Inflammatory macrophage treated with lipopolysaccharide for 4 hours (primary cell): ENCODE results near the gene PARG.
"Not testable (repeated sequence)": the region's sequence is repeated elsewhere in the genome, so short reads cannot be mapped to it uniquely, and the experiment has no call there.

ENCODE experiments used
- DNase-seq: peaks from one replicate; pipeline ENCODE4 v3.0.0-alpha.2; 2020

The PARG gene

DNA sequence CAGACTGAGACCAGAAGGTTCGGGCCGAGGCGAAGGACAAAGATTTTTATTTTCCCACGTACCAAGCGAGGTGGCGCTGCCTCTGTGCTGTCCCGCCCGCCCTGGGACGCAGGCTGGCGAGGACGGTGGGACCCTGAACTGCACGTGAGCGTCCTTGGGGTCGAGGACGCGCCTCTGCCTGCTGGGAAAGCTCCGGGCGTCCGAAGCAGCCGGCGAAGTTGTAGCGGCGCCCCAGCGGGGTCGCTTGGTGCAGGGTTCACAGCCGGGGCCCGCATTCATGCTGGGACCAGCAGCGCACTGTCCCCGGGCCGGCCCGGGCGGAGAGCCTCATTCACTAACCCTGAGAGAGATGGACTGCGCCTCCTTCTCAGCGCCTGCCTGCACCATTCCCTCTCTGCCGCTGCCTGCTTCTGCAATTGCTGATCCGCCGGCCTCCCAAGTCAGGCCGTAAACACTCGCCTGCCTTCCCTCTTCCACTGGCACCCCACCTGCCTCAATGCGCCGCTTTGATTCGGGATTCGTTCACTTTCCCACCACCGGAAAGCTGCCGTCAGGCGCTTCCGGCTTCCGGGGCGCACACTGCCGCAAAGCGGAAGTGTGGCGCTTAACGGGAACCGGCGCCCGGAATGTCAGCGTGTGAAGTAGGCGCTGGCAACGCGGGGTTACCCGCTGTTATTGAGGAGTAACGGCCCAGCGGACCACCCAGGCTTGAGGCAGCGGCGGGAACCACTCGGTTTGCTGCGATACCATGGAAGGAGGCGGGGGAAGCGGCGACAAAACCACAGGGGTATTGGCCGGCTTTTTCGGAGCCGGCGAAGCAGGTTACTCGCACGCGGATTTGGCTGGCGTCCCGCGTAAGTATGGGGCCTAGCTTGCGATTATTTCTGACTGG lies at the start of gene PARG, which contains the start of gene TIMM23B:
Gene PARG, minus strand, starts transcription at position 581 of the 892 bp plus-strand sequence. Its CDS starts 302 bp downstream, at position 279.
Gene TIMM23B, plus strand, starts transcription at position 607 of the 892 bp plus-strand sequence. Its CDS starts 142 bp downstream, at position 749.
- DNase-seq, result peak; percentile 84

DNA sequence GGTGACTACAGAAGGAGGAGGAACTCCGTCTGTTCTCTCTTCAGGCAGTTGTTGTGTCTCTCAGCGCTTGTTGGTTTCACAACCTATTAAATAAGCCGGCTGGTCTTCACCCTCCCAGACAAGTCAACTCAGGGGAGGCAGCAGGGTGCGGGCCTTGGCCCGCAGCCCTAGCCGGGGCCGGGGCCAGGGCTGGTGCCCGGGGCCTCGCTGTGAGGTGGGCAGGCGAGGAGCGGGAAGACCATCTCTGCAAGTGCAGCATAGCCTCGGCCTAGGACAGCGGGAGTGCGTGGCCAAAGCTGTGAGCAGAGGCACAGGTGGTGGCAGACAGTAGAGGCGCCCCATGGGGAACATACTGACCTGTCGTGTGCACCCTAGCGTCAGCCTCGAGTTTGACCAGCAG lies 46.5 kb upstream of the PARG start, which contains the start of gene AGAP6:
Gene AGAP6, plus strand, starts transcription at position 31 of the 400 bp plus-strand sequence. Its CDS starts 310 bp downstream, at position 341.
- DNase-seq, result not testable (repeated sequence)

DNA sequence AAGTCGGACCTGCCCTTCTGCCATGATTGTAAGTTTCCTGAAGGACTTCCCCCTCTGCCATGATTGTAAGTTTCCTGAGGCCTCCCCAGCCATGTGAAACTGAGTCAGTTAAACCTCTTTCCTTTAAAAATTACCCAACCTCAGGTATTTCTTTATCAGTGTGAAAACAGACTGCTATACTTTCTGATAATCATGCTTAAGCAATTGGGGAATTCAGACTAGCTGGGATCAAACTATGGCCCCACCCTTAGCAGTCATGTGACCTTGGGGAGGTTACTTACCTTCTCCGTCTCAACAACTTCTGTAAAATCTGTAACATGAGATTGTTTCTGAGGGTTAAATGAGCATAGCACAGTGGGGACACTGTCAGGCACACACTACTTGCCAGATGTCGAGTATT lies 45.4 kb upstream of the PARG start:
- DNase-seq, result peak; percentile 4

DNA sequence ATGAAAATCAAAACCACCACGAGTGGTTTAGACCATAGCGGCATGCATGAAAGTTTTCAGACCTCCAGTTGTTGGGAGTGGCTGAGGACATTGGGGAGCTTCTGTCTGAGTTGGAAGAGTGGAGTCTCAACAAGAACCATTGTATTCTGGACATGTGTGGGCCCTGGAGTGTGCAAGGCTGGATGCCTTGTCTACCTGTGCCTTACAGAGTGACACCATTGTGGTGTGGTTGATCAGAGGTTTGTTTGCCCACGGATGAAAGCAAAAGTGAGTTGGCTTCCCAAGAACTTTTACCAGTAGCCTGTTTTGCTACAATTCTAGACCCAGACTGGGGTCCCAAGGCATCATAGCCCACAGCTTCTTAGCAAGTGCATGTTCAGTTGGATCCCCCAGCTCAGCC lies 35.9 kb upstream of the PARG start:
- DNase-seq, result not testable (repeated sequence)

DNA sequence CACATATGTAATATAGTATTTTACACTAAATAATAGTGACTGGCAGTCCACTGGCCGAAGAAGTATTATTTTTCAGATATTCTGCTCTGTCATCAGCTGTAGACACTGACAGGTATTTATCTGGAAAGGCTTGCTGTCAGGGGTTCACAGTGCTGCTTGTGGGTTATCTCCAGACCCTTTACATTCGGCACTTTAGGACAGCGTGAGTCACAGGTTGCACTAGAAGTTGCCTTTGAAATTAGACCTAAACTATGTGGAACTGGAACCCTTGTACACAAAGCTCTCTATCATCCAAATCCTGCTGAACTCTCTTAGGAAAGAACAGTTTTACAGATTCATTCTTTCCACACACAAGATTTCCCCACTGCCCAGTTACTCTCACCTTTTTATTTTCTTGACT lies 30.3 kb upstream of the PARG start:
- not testable (repeated sequence) for DNase-seq

DNA sequence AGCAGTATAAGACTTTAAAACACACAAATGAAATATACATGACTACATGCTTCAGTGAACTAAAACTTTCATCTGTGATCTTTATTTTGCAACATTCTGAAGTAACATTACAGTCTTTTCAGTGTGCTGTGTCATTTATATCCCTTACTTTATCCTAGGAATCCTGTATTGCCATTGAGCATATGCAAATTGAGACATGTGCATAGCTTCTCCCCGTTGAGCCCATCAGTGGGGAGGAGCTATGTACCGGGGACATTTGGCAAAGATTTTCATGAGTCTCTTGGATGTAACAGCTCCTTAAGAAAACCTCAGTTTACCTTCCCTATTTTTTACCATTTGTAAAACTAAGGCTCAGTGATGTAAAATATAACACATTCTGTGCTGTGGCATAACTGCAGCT lies 29.6 kb upstream of the PARG start:
- not testable (repeated sequence) for DNase-seq

DNA sequence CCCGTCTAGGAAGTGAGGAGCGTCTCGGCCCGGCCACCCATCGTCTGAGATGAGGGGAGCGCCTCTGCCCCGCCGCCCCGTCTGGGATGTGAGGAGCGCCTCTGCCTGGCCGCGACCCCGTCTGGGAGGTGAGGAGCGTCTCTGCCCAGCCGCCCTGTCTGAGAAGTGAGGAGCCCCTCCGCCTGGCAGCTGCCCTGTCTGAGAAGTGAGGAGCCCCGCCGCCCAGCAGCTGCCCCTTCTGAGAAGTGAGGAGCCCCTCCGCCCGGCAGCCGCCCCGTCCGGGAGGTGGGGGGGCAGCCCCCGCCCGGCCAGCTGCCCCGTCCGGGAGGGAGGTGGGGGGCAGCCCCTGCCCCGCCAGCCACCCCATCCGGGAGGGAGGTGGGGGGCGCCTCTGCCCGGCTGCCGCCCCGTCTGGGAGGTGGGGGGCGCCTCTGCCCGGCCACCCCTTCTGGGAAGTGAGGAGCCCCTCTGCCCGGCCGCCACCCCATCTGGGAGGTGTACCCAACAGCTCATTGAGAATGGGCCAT lies 28.6 kb upstream of the PARG start:
- not testable (repeated sequence) for DNase-seq

DNA sequence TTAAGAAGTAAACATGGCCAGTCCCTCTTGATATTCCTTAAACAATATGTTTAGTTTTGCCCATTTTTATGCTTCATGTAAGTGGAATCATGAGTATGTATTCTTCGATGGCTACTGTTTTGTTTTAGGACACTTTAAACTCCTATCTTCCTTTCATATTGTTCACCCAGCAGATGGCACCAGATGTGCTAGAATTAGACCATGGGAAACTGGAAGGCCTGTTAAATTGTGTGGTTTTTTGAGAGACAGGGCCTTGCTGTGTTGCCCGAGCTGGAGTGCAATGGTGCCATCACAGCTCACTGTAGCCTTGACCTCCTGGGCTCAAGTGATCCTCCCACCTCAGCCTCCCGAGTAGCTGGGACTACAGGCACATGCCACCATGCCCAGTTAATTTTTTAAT lies 11.3 kb upstream of the PARG start:
- DNase-seq, result not testable (repeated sequence)

DNA sequence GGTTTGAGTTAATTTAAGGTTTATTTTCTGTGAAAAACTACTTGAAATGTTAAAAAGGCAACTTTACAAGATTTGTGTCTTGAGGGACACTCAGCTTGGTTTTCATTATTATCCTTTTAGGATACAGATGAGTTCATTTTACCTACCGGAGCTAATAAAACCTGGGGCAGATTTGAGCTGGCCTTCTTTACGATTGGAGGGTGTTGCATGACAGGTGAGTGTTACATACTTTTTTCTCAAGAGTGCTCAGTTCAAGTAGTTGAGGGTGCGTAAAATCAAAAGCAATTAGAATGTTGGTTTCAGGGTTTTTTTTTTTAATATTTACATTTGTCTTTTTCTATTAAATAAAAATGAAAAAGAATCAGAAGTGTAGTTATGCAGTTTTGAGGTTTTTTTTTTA lies 10.2 kb upstream of the PARG start:
- DNase-seq, result not testable (repeated sequence)

DNA sequence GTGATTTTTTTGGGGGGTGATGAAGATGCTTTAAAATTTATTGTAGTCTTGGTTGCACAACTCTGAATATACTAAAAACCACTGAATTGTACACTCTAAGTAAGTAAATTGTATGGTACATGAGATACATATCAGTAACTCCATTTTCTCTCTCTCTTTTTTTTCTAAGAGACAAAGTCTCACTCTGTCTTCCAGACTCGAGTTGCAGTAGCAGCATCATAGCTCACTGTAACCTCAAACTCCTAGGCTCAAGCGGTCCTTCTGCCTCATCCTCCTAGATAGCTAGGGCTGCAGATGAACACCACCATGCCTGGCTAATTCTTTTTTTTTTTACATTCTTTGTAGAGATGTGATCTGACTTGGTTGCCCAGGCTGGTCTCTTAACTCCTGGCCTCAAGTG lies 6.9 kb upstream of the PARG start:
- not testable (repeated sequence) for DNase-seq

DNA sequence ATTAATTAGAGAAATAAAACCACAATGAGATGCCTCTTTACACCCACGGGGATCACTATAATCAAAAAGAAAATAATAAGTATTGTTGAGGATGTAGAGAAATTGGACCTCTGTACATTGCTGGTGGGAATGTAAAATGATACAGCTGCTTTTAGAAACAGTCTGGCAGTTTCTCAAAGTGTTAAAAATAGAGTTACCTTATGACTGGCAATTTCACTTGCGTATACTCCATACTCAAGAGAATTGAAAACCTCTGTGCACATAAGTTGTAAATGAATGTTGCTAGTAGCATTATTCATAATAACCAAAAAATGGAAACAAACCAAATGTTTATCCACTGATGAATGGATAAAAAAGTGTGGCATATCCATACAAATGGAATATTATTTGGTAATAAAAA lies 6.3 kb upstream of the PARG start:
- DNase-seq, result not testable (repeated sequence)

DNA sequence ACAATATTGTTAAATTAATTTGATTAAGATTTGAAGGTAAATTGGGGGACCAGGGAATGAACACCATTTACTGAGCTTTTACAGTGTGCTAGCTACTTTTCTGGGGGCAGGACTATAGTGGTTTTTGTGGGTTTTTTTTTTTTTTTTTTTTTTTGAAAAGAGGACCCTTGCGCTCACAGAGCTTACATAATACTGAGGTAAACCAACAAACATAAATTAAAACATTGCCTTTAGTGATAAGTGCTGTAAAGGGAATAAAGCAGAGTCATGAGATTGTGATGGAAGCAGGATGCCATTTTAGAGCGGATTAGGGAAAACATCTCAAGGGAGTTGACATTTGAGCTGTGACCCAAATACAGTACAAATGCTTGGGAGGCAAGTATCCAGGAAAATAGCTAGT lies 1.8 kb upstream of the PARG start:
- not testable (repeated sequence) for DNase-seq

DNA sequence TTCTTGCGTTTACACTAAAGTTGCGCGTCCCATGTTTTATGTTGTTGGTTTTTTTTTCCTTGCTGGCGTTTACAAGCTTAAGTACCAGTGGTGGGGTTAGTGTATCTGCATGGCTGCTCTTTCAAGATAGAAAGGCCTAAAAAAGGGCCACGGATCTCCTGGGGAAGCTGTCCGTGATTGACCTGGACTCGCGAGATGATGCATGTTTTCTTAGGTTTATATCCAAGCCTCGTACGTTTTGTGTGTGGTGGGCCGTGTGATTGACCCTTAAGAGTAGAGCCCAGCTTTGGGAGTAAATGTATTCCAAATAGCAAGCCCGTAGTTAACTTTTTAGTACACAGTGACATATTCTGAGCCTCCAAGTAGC lies 495 bp upstream of the PARG start:
- DNase-seq, result not testable (repeated sequence)

DNA sequence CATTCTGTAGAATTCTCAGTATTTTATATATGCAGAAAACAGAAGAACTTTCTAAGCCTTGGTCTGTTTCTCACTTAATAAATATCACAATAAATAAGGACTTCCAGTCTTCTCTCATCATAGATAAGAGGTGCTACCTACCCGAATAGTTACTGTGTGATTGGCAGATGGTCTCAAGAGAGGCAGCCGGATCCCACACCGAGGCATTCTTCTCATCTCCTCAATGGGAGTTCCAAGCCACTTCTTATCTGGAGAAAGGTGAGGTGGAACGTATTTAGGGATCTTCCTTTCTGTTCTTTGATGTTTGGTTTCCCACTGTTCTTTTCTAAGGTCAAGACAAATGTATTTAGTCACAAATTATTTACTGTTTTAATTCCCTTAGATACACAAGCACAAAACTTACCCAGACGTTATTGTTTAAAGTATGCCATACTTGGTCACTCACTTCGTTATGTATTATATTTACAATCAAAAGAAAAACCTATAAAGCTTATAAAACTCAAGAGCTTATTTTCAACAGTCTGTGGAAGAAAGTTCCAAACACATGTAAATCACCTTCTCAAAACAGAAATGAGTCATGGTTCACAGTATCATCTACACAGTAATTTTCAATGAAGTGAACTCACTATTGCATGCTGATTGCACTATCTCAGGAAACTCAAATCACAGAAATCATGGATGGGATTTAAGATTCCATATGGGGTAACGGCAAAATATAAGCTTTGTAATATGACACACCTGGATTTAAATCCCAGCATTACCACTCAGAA lies 9.7 kb downstream of the PARG start:
- DNase-seq, result not testable (repeated sequence)

DNA sequence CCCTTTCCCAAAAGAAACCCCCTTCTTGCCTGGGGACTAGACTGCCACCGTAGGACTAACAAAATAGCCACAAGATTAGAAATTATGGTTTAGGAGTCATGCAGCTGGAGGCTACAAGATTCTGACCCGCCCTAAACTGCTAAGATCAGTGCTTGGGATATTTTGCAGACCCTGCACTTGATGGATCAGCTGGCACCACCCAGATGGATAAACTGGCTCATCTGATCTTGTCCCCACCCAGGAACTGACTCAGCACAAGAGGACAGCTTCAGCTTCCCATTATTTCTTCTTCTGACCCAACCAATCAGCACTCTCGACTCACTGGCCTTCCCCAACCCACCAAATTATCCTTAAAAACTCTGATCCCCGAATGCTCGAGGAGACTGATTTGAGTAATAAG lies 10.6 kb downstream of the PARG start:
- DNase-seq, result not testable (repeated sequence)

DNA sequence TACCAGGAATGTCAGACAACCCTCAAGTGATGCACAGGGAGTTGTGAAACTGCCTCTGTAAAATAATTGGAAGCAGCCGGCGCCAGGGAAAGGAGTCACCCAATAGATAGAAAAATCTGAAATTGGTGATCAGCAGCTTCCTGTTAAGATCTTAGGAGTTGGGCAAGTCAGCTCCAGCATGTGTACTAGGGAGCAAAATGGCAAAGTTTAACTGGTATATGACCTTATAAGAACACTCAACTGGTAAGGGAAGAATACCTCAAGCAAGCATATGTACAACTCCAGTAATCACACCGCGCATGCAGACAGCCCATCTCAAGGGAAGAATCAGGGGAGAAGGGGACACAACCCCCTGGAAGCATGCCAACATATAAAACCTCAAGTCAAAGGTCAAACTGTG lies 18.3 kb downstream of the PARG start:
- not testable (repeated sequence) for DNase-seq

DNA sequence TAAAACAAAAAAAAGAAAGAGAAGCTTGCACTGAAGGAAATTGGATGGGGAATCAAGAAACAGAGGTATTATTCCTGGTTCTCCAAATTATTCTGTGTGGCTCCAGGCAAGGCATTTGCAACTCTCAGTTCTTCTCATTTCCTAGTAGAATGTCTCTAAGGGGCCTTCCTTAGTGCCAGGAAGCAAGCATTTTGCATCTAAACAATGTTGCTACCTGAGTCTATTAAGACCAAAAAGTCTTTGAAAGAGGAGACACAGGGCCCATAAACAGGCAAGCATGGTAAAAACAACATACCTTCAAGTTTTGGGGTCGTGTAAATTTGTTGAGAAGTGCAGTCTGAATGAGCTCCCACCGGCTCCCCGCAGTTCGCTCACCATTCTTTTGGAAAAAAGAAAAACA lies 19.8 kb downstream of the PARG start:
- DNase-seq, result not testable (repeated sequence)

DNA sequence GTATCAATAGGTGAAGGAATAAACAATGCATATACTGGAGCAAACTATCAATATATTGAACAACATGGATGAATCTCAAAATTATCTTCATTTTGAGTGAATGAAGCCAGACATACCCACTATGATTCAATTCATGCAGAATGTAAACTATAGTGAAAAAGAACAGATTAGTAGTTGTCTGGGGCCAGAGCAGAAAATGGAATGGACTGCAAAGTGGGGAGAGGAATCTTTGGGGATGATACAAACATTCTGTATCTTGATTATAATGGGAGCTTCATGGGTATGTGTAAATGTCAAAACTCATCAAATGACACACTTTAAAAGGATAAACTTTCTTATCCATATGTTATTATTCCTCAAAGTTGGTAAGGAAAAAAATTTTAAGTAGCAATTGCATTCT lies 23.9 kb downstream of the PARG start:
- not testable (repeated sequence) for DNase-seq

DNA sequence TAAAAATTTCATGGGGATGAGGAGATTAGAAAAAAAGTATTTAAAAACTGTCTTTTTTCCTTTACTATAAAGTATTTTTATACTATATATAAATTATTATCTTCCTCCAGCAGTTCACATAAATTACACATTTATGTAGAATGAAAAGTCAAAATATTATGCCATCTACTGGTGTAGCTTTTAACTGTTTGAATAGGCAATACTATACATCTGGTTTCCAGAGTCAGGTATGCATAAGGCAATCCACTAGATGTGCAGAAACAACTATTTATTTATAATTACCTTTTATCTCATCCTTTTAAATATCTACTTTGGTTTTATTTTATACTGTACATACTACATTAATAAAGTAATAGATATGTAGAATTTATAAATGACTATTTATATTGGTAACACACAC lies 25.4 kb downstream of the PARG start:
- not testable (repeated sequence) for DNase-seq

DNA sequence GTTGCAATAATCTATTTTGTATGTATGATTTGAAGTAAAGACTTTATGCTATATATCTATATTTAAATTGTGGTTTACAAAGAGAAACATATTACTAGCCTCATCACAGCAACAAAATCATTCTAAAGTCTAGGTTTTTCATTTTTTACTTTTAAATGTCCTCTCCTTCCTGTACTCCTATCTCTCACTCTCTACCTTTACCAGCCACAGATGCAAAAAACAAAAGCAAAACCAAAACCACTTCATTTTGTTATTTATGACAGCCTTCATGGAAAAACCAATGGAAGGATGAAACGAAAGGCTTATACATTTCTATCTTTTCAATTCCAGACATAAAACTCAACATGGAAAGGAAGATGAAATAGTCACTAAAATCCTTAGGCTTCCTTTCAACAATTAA lies 31.5 kb downstream of the PARG start:
- not testable (repeated sequence) for DNase-seq

DNA sequence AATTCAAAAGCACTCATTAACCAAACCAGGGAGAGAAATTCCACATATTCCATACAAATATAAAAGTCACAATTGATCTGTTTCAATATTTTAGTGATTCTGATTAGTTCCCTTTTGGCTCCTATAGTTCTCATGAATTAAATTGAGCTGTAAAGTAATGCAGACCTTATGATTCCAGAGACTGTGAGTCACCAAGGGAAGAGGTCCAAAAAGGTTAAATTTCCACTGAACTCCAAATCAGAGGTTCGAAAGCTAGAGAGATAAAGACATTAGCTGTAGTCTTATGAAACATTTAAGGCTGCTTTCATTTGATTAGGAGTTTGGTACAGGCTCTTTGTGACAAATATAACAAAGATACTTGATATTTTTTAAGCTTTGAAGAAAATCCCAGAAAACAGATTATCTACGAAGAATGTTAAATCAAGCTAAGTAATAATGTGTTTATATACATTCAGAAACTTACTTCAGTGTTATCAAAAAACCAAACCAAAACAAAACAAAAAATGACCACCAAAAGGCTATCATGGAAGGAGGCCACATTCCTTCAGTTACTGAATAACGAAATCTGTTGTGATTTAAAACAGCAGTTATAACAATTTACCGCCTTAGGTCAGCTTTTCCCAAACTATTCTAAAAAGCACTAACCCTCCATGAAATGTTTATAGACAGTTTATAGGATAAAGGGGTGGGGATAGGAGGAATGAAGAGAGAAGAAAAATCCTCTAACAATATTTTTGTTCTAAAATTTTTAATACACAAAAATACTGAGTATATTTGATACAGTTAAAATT lies 33.3 kb downstream of the PARG start:
- DNase-seq, result not testable (repeated sequence)

DNA sequence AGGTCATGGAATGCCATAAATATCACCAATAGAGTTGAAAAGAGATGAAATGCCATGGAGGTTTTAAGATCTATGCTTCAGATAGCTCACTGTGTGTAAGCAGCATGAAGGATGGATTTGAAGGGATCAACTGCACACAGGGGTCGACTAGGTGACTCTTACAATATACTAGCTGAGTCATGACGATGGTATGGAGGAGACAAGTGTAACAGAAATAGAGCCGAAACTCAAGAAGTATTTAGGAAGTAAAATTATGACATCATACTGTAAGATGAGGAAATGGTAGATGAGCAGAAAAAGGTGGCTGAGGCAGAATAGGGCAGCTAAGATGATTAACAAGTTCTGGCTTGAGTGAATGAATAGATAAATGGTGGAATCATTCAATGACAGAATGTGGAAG lies 38.0 kb downstream of the PARG start:
- DNase-seq, result not testable (repeated sequence)
